Measurements from ENCODE around the gene TRABD.

The TRABD gene

GRCh38 chr22:50211147-50211546 is 25.4 kb downstream of the TRABD start:
- no peak for TF ChIP-seq CTCF (conservative IDR thresholded peaks at IDR 0.05)
- no peak overlapping the region for H3K27ac ChIP-seq

GRCh38 chr22:50213263-50213662 is 27.6 kb downstream of the TRABD start:
- no peak overlapping the region for H3K27ac ChIP-seq
- TF ChIP-seq CTCF (conservative IDR thresholded peaks at IDR 0.05) = no peak

- no peak for TF ChIP-seq CTCF (conservative IDR thresholded peaks at IDR 0.05)
- H3K27ac ChIP-seq = no peak overlapping the region
These were observed 29.8 kb downstream of the TRABD start for GRCh38 chr22:50215297-50216054.

- no peak overlapping the region for H3K27ac ChIP-seq
- TF ChIP-seq CTCF (conservative IDR thresholded peaks at IDR 0.05) = no peak
These were observed 30.5 kb downstream of the TRABD start for GRCh38 chr22:50216055-50216683.

GRCh38 chr22:50216684-50217520 is 31.2 kb downstream of the TRABD start:
- TF ChIP-seq CTCF (conservative IDR thresholded peaks at IDR 0.05) = no peak
- no peak overlapping the region for H3K27ac ChIP-seq

GRCh38 chr22:50217543-50218152 is 31.9 kb downstream of the TRABD start:
- H3K27ac ChIP-seq = no peak overlapping the region
- TF ChIP-seq CTCF (conservative IDR thresholded peaks at IDR 0.05) = no peak

All from VCaP (cell line).